Activated CD4-positive, alpha-beta T cell treated with anti-CD3 and anti-CD28 coated beads, Interleukin-2, amount 50 U/mL, for 16 hours (primary cell): ENCODE measurements around the gene SGPL1.

Experiments used
- DNase-seq: peaks from one replicate; pipeline ENCODE4 v3.0.0-alpha.2; 2020

Gene SGPL1

DNA sequence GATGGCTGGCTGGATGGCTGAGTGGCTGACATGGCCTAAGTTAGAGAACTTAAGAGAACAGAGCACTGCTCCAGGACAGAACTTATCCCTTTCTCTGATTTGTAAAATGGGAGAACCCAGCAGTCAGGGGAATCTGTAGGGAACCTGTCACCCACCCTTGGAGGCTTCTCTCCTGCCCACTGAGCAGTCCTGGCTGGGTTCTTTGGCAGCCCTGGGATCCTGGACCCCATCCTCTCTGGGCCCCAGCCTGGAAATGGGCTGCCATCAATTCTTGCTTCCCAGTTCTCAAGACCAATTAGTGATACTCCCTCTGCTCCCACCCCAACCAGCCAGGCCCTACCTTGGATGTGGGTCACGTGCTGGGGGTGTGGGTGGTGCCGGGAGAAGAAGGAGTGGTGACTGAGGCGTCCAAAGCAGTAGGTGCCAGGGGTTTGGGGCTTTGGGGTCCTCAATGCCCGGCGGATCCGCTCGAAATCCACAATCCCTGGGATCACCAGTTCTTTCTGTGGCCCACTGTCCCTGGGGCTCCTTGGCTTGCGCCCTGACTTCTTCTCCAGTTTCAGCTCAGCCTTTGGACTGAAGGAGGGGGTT lies 34.2 kb upstream of the SGPL1 start:
- DNase-seq, result no peak

DNA sequence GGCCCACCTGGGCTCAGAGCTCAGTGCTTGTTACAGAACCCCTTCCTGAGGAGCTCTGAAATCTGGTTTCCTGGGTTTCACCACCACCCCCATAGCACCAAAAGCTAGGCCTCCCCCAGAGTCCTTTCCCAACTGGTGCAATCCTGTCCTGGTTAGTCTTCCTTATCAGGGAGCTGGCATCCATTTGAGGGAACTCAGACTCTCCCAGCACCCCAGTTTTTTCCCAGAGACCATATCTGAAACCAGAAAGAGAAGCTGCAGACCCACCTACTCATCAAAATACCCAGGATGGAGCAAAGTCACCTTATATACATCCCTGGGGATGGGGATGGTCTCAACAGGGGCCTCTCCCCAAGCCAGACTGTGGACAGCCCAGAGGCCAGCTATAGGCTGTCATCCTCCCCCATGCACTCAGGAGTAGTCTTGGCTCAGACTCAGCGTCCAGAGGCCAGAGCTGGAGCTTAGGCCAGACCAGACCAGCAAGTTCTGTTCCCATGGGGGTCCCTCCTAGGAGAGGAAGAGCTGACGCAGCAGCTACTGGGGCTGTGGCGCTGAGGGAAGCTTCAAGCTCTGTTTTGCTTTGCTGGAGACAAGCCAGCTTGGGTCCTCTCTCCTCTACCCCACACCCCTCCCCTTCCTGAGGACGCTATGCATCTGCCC lies 33.5 kb upstream of the SGPL1 start:
- no peak for DNase-seq

DNA sequence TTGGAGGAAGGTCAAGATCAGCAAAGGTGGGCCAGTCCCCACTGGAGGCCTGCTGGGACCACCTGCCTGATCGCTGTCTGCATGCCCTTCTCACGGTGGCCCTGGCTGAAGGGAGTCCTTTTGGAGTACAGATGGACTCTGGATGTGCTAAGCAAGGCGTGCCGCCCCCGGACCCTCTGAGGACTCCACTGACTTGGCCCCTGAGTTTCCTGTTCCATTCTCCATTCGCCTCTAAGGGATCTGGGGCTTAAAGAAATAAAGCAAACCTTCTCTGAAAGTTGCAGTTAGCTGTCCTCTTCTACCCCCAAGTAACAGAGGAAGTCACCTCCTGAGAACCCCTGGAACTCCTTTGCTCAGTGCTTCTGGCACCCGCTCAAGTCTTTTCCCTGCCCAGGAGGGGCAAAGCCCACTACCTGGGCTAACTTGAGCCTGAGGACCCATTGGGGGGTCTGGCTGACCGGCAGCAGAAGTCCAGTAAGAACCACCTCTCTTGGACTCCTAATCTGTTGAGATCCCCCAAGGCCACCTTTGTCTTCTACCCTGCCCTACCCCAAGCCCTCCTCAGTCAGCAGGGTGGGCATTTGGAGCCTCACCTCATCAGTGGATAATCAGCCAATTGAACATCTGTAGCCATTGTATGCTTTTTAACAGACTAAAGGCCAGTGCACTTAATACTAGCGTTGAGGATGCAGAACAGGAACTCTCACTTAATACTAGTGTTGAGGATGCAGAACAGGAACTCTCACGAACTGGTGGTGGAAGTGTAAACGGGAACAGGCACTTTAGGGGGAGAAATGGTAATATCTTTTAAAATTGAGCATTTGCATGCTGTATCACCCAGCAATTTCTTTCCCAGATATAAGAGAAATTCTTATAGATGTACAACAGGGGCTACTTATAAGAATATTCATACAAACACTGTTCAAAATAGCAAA lies 32.7 kb upstream of the SGPL1 start:
- no peak for DNase-seq

DNA sequence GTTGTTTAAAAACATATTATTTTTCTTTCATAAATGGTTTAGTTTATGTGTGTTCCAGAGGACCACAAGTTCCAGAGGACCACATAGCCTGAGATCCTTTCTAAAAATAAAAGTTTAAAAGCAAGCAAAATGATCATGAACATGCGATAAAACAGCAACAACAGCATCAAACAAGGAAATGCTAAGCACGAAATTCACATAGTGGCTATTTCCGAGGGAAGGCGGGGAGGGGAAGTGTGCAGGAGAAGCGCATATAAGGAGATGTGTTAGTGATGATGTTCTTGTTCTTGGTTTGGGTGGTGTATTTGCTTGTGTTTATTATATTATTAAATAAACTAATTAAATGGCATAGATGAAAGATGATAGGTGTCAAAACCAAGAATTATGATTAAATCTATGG lies 31.7 kb upstream of the SGPL1 start:
- no peak for DNase-seq

DNA sequence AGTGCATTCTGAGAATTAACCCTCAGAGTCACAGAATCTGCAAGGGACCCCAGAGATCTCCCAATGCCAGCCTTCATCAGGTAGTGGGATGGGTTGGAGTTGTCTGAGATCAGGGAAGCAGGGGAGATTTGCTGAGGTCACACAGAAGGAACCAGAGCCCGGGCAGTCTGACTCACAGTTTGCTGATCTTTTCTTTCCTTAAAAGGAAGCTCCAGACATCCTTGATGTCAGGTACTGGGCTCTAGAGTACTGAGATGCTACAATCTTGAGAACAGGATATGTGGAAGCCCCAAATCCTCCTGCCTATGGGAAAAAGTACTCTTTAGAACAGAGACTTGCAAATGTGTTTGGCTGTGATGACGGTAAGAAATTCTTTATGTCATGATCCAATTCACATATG lies 31.3 kb upstream of the SGPL1 start:
- DNase-seq, result no peak

DNA sequence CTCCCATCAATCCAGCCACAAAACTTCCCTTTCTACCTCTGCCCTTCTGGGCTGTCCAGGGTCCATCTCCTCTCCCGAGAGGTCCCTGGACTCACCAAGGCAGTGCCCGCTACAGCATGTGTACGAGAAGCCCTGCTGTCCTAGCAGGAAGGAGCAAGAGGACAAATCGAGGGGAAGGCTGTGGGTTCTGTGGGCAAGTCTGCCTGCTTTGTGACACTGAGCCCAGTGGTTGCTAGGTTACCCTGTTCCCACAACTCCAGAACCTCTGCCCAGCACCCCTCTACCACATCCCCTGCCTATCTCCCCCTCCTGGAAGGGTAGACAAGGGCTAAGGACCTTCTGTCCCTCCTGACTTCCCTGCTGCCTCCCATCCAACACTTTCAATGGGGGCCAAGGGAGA lies 30.6 kb upstream of the SGPL1 start, which contains the start of gene TBATA:
Gene TBATA, minus strand, starts transcription at position 188 of the 400 bp plus-strand sequence. CDS start 1,998 bp downstream, outside the sequence.
- DNase-seq, result no peak

DNA sequence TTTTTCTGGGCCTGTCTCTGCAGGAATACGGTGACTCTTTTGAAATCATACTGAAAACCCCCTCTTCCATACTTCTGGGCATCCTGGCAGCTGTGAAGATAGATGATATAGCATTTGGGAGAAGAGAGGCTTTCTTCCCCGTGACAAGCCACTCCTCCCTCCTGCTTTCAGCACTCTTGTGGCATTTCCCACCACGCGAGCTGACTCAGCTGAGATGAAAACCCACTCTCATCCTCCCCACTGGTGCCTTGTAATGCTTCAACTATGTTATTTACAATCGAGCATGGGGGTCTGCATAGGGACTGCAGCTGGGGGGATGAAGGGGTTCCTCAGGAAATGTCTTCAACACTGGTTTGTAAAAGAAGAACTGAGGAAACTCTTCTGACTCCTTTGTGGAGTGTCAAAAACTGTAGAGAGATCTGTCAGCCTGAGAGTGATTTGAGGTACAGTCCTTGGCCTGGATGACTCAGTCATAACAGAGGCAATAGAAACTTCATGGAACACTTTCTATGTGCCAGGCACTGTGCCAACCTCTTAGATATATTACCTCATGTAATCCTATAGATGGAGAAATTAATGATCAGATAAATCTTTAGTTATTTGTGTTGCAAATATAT lies 28.8 kb upstream of the SGPL1 start:
- DNase-seq, result peak; percentile 32

DNA sequence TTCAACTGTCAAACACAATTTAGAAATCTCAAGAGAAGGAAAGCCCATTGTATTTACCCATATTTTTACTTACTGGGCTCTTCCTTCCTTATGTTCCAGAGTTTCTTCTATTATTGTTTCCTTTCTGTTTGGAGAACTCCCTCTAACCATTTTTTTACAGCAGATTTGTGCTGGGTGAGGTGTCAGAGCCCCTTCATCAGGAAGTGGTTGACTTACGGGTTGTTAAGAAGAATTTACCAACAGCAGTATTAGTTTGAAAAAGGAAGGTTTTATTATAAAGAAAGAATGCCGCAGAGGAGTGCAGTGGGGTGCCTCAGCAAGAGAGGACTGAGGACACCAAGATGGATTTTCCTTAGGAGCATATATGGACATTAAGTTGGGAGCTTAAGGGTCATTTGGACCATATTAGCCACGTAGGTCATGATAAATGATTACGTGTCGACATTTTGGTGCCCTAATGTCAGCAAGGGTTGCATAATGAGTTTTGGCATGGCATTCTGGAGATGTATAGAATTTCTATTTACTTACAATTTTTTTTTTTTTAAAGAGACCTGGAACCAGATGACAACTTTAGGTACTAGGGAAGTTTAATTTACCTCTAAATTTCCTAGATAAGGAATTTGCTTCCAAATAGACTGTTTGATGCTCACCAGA lies 24.2 kb upstream of the SGPL1 start:
- no peak for DNase-seq

DNA sequence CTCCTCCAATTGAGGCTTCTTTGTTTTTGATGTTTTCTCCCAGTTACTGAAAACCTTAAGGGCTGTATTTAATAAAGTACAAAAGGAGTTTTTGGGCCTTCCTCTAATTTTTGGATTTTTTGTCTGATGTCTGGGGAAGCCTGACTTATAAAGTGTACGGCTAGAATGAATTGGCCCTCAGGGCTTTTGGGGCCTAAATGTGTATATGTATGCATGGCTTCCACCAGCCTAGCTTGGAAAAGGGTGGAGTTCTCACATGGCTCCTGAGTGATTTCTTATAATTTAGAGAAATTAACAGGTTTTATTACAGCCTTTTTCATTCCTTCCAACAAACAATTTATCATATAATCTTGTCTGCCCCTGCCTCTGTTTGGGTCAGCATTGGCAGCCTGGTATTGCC lies 20.1 kb upstream of the SGPL1 start:
- no peak for DNase-seq

DNA sequence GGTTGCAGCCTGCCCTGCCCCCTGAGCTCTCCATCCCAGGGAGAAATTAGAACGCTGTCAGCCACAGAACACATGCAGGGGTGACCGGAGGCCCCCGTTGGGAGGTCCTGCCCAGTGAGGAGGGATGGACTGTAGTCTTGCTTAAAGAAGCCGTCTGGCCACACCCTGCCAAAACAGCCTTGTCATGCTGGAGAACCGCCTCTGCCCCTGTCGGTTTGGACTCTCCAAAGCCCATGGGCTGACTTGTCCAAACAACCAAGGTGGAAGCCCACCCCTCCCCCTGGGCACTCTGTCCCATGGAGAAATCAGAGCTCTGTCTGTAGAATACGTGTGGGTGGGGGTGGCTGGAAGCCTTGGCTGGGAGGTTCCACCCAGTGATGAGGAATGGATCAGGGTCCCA lies 17.9 kb upstream of the SGPL1 start:
- DNase-seq, result no peak

DNA sequence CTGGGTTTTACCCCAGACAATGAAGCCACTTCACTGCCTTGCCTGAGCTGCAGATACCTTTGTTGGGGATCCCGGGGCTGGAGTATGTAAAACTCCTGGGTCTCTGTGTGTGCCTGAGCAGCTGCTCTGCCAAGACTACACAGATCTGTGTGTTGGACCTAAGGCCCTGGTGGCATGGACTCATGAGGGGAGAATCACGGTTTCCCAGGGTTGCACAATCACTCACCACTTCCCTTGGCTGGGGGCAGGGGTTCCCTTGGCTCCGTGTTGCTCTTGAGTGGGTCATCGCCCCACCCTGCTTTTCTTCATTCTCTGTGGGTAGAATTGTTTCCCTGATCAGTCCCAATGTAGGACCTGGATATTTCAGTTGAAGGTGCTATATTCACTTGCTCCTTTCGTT lies 16.6 kb upstream of the SGPL1 start:
- DNase-seq, result no peak

DNA sequence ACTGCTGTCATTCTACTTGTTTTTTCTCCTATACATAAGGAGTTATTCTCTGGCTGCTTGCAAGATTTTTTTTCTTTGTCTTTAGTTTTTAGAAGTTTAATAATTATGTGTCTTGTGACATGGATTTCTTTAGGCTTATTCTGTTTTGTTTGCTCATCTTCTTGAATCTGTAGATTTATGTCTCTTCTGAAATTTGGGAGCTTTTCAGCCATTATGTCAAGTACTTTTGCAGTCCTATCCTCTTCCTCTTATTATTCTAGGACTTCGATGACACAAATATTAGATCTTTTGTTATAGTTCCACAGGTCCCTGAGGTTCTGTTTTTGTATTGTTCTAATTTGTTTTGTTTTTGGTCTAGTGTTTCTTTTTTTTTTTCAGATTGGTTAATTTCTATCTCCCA lies 13.9 kb upstream of the SGPL1 start:
- DNase-seq, result no peak

DNA sequence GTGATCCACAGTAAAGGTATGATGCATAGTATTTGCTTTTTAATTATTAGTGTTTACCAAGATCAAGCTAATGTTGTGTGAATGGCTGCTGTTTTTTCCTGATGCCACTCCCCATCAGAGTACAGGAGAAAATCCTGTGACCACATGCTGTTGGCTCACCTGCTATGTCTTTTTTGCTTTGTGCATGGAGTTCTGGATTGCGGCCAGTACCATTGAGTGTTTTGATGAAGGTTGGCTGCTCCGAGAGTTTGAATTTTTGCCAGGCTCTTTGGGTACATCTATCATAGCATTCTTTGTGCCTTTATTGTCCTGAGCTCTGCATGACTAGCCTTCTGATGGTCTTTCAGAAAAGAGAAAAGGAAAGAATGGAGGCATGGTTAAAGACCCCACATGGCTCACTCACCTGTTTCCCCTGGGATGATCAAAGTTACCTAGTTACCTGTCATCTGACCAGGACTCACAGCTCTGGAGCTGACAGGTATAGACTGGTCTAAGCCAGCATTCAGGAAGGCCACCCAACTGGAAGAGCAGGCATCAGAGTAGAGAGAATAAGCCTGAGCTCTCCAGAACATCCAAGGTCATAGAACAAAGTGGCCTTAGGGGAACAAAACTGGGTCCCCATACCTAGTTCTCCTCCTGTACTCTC lies 11.8 kb upstream of the SGPL1 start:
- DNase-seq, result no peak

DNA sequence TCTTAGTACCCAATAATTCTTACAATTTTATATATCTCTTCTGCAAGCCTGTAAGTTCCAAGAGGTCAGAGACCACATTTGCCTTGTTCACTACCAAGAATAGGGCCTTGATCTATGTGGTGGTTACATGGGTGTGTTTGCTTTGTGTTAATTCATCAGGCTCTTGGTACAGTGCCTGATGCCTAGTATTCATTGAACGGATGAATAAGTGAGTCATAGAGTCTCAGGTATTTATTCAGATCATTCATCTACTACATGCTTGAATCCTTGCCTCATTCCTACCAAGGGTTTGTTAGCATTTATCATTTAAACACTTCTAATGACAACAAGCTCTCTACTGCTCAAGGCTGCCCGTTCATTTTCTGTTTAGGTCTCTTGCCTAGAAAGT lies 11.3 kb upstream of the SGPL1 start:
- no peak for DNase-seq

DNA sequence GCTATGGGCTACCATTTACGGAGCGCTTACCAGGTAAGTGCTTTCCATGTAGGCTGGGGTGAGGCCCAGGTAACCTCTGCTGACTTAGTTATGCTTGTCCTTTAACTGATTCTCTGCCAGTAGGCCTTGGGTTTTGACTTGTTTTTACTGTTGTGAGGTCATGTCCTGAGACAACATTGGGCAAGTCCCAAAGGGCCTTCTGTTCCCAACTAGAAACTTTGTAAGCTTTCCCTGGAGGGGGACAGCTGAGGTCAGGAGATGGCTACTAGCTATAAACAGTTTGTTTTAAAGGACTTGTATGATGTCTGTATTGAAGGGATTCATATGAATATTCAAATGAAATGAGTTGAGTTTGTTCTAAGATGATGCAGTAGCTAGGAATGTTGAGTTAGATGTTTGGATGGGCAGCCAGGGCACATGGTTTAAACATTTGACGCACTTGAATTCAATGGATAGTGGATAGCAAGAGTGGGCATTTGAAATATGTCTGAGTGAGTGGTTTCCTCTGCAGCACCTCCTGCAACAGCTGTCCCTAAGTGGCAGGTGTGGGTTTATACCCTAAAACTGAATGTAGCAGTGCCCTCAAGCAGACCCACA lies 10.0 kb upstream of the SGPL1 start:
- DNase-seq, result no peak

DNA sequence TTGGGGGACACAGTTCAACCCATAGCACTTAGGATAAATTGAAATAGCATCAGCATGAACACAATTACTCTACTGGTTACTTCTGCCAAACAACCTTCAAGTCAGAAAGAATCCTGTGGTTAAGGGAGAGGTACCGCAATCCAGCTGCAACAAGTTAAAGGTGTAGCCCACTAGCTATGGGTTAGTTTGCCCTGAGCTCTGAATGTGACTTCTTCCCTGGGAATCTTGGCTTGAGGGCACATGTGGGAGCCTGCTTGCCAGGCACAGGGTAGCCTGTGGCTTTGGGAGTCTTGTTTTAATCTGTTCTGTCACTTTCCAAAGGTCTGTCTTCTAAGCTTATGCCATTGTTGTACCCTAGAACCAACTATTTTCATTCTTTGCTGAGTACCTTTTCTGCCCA lies 8.9 kb upstream of the SGPL1 start:
- no peak for DNase-seq

DNA sequence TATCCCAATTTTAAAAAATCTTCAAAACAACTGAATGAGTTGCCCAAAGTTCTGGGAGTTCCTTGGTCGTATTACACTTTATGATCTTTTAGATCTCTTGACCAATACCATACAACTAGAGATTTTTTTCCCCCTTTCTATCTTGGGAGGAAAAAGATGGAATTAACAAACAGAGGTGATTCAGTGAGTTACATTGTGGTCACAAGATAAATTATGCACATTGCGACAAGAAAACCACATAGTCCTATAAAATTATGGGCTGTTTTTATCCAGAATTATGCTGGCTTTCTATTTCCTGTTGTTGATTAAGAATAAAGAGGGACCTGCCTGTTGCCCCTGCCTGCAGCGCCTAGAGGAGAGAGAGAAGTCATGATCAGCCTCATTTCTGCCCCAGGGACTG lies 8.2 kb upstream of the SGPL1 start:
- no peak for DNase-seq

DNA sequence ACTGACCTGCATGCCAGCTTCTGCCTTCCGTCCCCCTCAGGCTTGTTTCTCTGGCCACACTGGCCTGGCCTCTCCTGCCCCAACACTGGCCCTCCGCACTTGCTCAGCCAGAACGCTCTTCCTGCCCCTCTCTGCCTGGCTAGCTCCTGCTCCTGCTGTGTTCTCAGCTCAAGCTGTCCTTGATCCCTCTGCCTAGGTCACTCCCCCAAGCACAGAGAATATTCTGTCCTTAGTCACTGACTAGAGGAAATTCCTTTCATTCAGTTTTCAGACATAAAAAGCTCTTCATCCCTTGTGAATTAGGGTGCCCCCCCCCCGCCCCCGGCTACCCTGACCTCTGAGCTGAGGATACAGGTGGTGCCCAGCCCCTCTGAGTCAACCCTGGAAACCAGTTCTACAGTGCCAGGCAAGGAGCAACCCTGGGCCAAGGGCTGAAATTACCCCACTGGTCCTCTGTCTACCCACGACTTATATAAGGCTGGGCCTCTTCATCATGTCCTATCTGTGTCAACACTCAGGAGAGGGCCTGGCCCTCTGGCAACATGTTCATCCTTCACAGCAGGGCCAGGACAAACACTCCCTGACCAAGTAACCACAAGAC lies 6.6 kb upstream of the SGPL1 start:
- DNase-seq, result no peak

DNA sequence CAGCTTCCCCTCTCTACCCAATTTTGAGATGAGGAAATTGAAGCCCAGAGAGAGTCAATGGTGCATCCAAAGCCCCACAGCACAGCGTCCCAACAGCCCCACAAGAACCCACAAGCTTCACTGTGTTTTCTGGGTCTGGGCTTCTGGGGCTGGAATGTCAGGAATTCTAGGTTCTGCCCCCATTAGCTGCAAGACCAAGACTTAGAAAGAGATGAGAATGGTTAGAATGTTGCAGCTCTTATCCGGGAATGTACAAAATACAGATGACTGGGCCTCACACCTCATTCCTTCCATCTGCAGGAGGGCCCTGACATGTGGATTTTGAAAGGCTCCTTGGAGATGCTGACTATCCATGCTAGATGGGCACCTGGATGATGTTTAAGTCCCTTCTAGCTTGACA lies 6.0 kb upstream of the SGPL1 start:
- no peak for DNase-seq

DNA sequence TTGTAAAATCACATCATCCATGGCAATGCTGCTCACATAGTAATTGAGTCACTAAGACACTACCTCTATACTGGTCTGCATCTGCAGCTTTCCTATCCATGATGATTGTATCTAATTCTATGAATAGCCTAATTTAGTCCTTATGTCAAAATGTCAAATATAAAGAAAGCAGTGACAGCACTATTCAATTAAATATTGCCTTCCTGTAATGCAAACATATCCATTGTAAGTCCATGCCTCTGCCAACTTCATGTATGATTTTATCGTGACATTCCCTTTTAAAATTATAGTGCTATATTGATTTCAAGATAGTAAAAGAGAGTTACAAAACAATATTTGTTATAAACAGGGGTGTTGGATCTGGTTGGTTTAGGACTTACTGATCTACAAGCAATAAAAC lies 4.8 kb upstream of the SGPL1 start:
- no peak for DNase-seq

DNA sequence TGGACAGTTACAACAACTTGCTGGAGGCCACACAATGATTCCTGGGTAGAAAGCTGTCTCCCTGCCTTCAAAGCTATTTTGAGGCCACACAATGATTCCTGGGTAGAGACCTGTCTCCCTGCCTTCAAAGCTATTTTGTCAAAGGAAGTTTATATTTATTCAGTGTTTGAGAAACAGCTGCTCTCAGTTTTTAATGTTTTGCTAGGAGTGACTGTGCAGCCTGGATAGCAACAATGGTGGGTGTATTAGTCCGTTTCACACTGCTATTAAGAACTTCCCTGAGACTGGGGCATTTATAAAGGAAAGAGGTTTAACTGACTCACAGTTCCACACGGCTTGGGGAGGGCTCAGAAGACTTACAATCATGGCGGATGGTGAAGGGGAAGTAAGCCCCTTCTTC lies 3.9 kb upstream of the SGPL1 start:
- DNase-seq, result no peak

DNA sequence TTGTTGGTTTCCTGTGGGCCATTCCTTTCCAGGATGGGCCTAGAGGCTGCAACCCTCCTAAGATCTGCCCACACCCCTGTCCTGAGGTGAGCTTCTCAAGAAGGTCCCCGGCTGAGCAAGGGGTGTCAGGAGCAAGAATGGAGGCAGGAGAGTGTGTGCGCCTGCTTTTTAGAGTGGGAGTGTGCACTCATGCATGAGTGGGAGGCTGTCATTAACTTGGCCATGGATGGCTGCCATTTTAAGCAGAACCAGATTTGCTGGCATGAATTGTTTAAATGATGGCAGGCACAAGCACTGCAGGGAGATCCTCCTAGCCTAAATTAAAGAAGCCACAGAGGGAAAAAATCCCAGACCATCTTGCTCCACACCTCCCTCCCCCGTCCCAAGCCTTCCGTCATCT lies 2.9 kb upstream of the SGPL1 start:
- no peak for DNase-seq
